T-cell (primary cell): ENCODE results near the gene BNC2. TPM values are rescaled to one million over a fixed set of nuclear protein-coding genes. Genes with fewer than 3 reads are reported as not detected.

Experiments
- ATAC-seq, 4 experiments: fragments of 200-7000 bp in 3 of 4; fragments of 150-1000 bp in 1 of 4; cut with Tn5 transposase; replicated peaks in 1 of 4; 1 replicate in 3 of 4; 2 replicates in 1 of 4; pipeline ENCODE4 v1.10.0; 2021; ENCODE audit warnings: moderate library complexity in 3 of 4, mild to moderate bottlenecking in 2 of 4, moderate number of reproducible peaks in 1 of 4
- CTCF ChIA-PET, 2 donors: fragments of 300-600 bp; sonication (Branson Sonifier 250); formaldehyde crosslinking; loops; one replicate each; lab custom pipeline; 2022; ENCODE audit warnings: antibody characterized with exemption in 2 of 2; lab: Charles Lee
- POLR2A ChIA-PET, 2 donors: fragments of 300-600 bp; sonication (Branson Sonifier 250); formaldehyde crosslinking; loops; one replicate each; lab custom pipeline; 2022; ENCODE audit warnings: antibody characterized with exemption in 2 of 2; lab: Charles Lee
- DNase-seq, 35 experiments: peaks; one replicate each; pipeline versions ENCODE4 v3.0.0 to v3.0.0-alpha.2; 2013 to 2023
- H3K27ac ChIP-seq: one replicate; pipeline ENCODE4 v1.5.1; 2013; ENCODE audit warnings: low read length
- H3K27me3 ChIP-seq, 2 experiments: replicated peaks in 1 of 2; 1 replicate in 1 of 2; 2 replicates in 1 of 2; pipeline versions ENCODE4 v1.6.1 to v1.7.0; 2013; ENCODE audit warnings: low read length in 1 of 2, mixed read lengths in 1 of 2; ENCODE audit not compliant: control insufficient read depth in 2 of 2, insufficient read depth in 2 of 2; ENCODE audit errors: extremely low read depth in 1 of 2
- H3K36me3 ChIP-seq, 2 donors: 1 replicate in 1 of 2; 2 replicates in 1 of 2; pipeline versions ENCODE4 v1.6.1 to v1.7.0; 2013; ENCODE audit warnings: low read length in 1 of 2; ENCODE audit not compliant: control insufficient read depth in 2 of 2, insufficient read depth in 1 of 2; ENCODE audit errors: extremely low read depth in 1 of 2
- H3K4me1 ChIP-seq, 2 experiments: 1 replicate in 1 of 2; 2 replicates in 1 of 2; pipeline versions ENCODE4 v1.6.1 to v1.7.0; 2013; ENCODE audit warnings: low read length in 2 of 2, mixed read lengths in 1 of 2; ENCODE audit not compliant: insufficient read depth in 2 of 2, control insufficient read depth in 1 of 2; ENCODE audit errors: extremely low read depth in 1 of 2
- H3K4me3 ChIP-seq, 2 donors: 1 replicate in 1 of 2; 2 replicates in 1 of 2; pipeline versions ENCODE4 v1.5.1 to v1.7.0; 2013; ENCODE audit warnings: mild to moderate bottlenecking in 2 of 2, low read length in 1 of 2, moderate library complexity in 1 of 2; ENCODE audit not compliant: control insufficient read depth in 1 of 2; ENCODE audit errors: extremely low read depth in 1 of 2
- H3K9me3 ChIP-seq: 2 replicates; pipeline ENCODE4 v1.7.0; 2013
- H3K27ac Mint-ChIP-seq, 2 donors: one replicate each; pipeline ENCODE4 v1.8.0; 2020 to 2021; ENCODE audit warnings: mild to moderate bottlenecking in 2 of 2, mixed read lengths in 2 of 2
- H3K27me3 Mint-ChIP-seq, 2 donors: one replicate each; pipeline ENCODE4 v1.8.0; 2021 to 2022; ENCODE audit warnings: mixed read lengths in 2 of 2
- H3K36me3 Mint-ChIP-seq: one replicate; pipeline ENCODE4 v1.8.0; 2021; ENCODE audit warnings: mixed read lengths
- H3K4me1 Mint-ChIP-seq, 3 donors: one replicate each; pipeline ENCODE4 v1.8.0; 2020 to 2022; ENCODE audit warnings: mixed read lengths in 3 of 3, mild to moderate bottlenecking in 1 of 3
- H3K4me3 Mint-ChIP-seq, 3 donors: one replicate each; pipeline ENCODE4 v1.8.0; 2020 to 2022; ENCODE audit warnings: mild to moderate bottlenecking in 3 of 3, mixed read lengths in 3 of 3, moderate library complexity in 3 of 3
- H3K9me3 Mint-ChIP-seq, 3 donors: one replicate each; pipeline ENCODE4 v1.8.0; 2020 to 2022; ENCODE audit warnings: mixed read lengths in 3 of 3
- WGBS: methylation state at CpG from one replicate; pipeline ENCODE4 v1.1.5; 2013; ENCODE audit warnings: missing lambda C conversion rate; ENCODE audit not compliant: insufficient coverage; 5-methylcytosine and 5-hydroxymethylcytosine counted together
- total RNA-seq, 35 experiments: library from RNA in 6 of 35; stranded (reverse) in 6 of 35; fragments of 120-200 nt in 1 of 35; gene quantifications; one replicate each; pipeline versions ENCODE4 v1.2.1 to v1.2.4 and lab custom pipeline; 2013 to 2026

The BNC2 gene
- total RNA-seq, 5 donors from 2014 or later (not counting 1 experiment from before 2014, with no cell fraction given) = 0.03 to 2.1 (median 0.57) TPM

GRCh38 chr9:16368237-16369087 lies 502.0 kb downstream of the BNC2 start:
- ATAC-seq = no peak
- Mint-ChIP-seq H3K36me3 (no peaks in the 10 kb centered on the region), H3K27ac (no peak overlapping the region), H3K4me3 (no peak overlapping the region), H3K9me3 (peaks cover 12 to 29% (median 14%) of the 10 kb centered on the region in 3 donors), H3K4me1 (no peaks in the 10 kb centered on the region), H3K27me3 (no peaks in the 10 kb centered on the region)
- Histone ChIP-seq H3K4me3 (no peak overlapping the region), H3K4me1 (no peaks in the 10 kb centered on the region), H3K27ac (no peak overlapping the region), H3K27me3 (peaks cover 0 to 2% of the 10 kb centered on the region in 2 experiments), H3K36me3 (no peaks in the 10 kb centered on the region), H3K9me3 (no peaks in the 10 kb centered on the region)
- WGBS = 60% methylated on average over 3 of the region's 8 CpGs
- no peak for DNase-seq
- ChIA-PET POLR2A (no interaction called here), CTCF (no interaction called here)

- H3K9me3 Mint-ChIP-seq = peaks cover 12 to 28% (median 14%) of the 10 kb centered on the region in 3 donors
- Histone ChIP-seq H3K4me3 (no peak overlapping the region), H3K36me3 (no peaks in the 10 kb centered on the region), H3K27ac (no peak overlapping the region), H3K27me3 (peaks cover 0 to 2% of the 10 kb centered on the region in 2 experiments), H3K9me3 (no peaks in the 10 kb centered on the region), H3K4me1 (no peaks in the 10 kb centered on the region)
- H3K4me1 Mint-ChIP-seq = no peaks in the 10 kb centered on the region
- ChIA-PET CTCF (no interaction called here), POLR2A (no interaction called here)
- no peak overlapping the region for H3K4me3 Mint-ChIP-seq
- no peak for ATAC-seq
- H3K27ac Mint-ChIP-seq = no peak overlapping the region
- no peaks in the 10 kb centered on the region for H3K36me3 Mint-ChIP-seq
- no peaks in the 10 kb centered on the region for H3K27me3 Mint-ChIP-seq
- DNase-seq = no peak
- WGBS = 83% methylated on average over 6 of the region's 9 CpGs
These were observed 502.8 kb downstream of the BNC2 start for GRCh38 chr9:16367605-16368231.

- DNase-seq = no peak
- H3K4me1 Mint-ChIP-seq = no peaks in the 10 kb centered on the region
- WGBS = 97% methylated on average over 8 of the region's 8 CpGs
- CTCF ChIA-PET = no interaction called here
- H3K4me1 ChIP-seq = no peaks in the 10 kb centered on the region
- H3K9me3 ChIP-seq = no peaks in the 10 kb centered on the region
- no peaks in the 10 kb centered on the region for H3K36me3 Mint-ChIP-seq
- no peaks in the 10 kb centered on the region for H3K27me3 Mint-ChIP-seq
- no peak overlapping the region for H3K27ac Mint-ChIP-seq
- POLR2A ChIA-PET = no interaction called here
- no peaks in the 10 kb centered on the region for H3K36me3 ChIP-seq
- peaks cover 11 to 18% (median 12%) of the 10 kb centered on the region in 3 donors for H3K9me3 Mint-ChIP-seq
- ATAC-seq = no peak
- H3K4me3 Mint-ChIP-seq = no peak overlapping the region
- H3K27me3 ChIP-seq = no peaks in the 10 kb centered on the region
- H3K4me3 ChIP-seq = no peak overlapping the region
- no peak overlapping the region for H3K27ac ChIP-seq
These were observed 506.1 kb downstream of the BNC2 start for GRCh38 chr9:16364347-16364746.

GRCh38 chr9:16363916-16364315 lies 506.6 kb downstream of the BNC2 start:
- Mint-ChIP-seq H3K4me1 (no peaks in the 10 kb centered on the region), H3K9me3 (peaks cover 11 to 21% (median 12%) of the 10 kb centered on the region in 3 donors), H3K36me3 (no peaks in the 10 kb centered on the region), H3K27me3 (no peaks in the 10 kb centered on the region), H3K4me3 (no peak overlapping the region), H3K27ac (no peak overlapping the region)
- DNase-seq (no peak), ATAC-seq (no peak)
- H3K4me1 ChIP-seq = no peaks in the 10 kb centered on the region
- H3K9me3 ChIP-seq = no peaks in the 10 kb centered on the region
- no peaks in the 10 kb centered on the region for H3K27me3 ChIP-seq
- H3K27ac ChIP-seq = no peak overlapping the region
- ChIA-PET POLR2A (no interaction called here), CTCF (no interaction called here)
- H3K4me3 ChIP-seq = no peak overlapping the region
- H3K36me3 ChIP-seq = no peaks in the 10 kb centered on the region
- WGBS = 50% methylated on average over 2 of the region's 5 CpGs

- H3K36me3 Mint-ChIP-seq = no peaks in the 10 kb centered on the region
- H3K27me3 Mint-ChIP-seq = no peaks in the 10 kb centered on the region
- Histone ChIP-seq H3K4me3 (no peak overlapping the region), H3K4me1 (no peaks in the 10 kb centered on the region), H3K9me3 (no peaks in the 10 kb centered on the region), H3K27me3 (no peaks in the 10 kb centered on the region), H3K27ac (no peak overlapping the region), H3K36me3 (no peaks in the 10 kb centered on the region)
- H3K4me1 Mint-ChIP-seq = no peaks in the 10 kb centered on the region
- ATAC-seq = no peak
- peaks cover 11 to 21% (median 12%) of the 10 kb centered on the region in 3 donors for H3K9me3 Mint-ChIP-seq
- ChIA-PET POLR2A (no interaction called here), CTCF (no interaction called here)
- no peak overlapping the region for H3K4me3 Mint-ChIP-seq
- H3K27ac Mint-ChIP-seq = no peak overlapping the region
- DNase-seq = no peak
- WGBS = 71% methylated on average over 2 of the region's 8 CpGs
These were observed 507.2 kb downstream of the BNC2 start for GRCh38 chr9:16363073-16363781.

- Mint-ChIP-seq H3K36me3 (no peaks in the 10 kb centered on the region), H3K9me3 (peaks cover 11 to 18% (median 12%) of the 10 kb centered on the region in 3 donors), H3K4me3 (no peak overlapping the region), H3K27me3 (no peaks in the 10 kb centered on the region), H3K4me1 (no peaks in the 10 kb centered on the region), H3K27ac (no peak overlapping the region)
- CTCF ChIA-PET = no interaction called here
- Histone ChIP-seq H3K9me3 (no peaks in the 10 kb centered on the region), H3K27ac (no peak overlapping the region), H3K4me1 (no peaks in the 10 kb centered on the region), H3K27me3 (no peaks in the 10 kb centered on the region), H3K36me3 (no peaks in the 10 kb centered on the region), H3K4me3 (no peak overlapping the region)
- DNase-seq (no peak), ATAC-seq (no peak)
- POLR2A ChIA-PET = no interaction called here
These were observed 508.5 kb downstream of the BNC2 start for GRCh38 chr9:16361939-16362338.
